GM12875 (cell line): ENCODE results near the gene SCUBE1.

Experiments used
- H3K4me3 ChIP-seq: one replicate; pipeline ENCODE4 v1.5.1; 2011; ENCODE audit warnings: low read depth, low read length, control low read depth
- TF ChIP-seq, protein P1 (sequence below): IDR thresholded peaks from 2 replicates; pipeline ENCODE4 v1.5.1; 2011; ENCODE audit warnings: low read depth, mild to moderate bottlenecking, control low read depth, inconsistent platforms, low read length, moderate library complexity, borderline replicate concordance; ENCODE audit not compliant: insufficient read depth

The SCUBE1 gene

GRCh38 chr22:43160497-43161126 lies 182.6 kb downstream of the SCUBE1 start:
- no peak overlapping the region for H3K4me3 ChIP-seq
- TF ChIP-seq, protein P1, sequence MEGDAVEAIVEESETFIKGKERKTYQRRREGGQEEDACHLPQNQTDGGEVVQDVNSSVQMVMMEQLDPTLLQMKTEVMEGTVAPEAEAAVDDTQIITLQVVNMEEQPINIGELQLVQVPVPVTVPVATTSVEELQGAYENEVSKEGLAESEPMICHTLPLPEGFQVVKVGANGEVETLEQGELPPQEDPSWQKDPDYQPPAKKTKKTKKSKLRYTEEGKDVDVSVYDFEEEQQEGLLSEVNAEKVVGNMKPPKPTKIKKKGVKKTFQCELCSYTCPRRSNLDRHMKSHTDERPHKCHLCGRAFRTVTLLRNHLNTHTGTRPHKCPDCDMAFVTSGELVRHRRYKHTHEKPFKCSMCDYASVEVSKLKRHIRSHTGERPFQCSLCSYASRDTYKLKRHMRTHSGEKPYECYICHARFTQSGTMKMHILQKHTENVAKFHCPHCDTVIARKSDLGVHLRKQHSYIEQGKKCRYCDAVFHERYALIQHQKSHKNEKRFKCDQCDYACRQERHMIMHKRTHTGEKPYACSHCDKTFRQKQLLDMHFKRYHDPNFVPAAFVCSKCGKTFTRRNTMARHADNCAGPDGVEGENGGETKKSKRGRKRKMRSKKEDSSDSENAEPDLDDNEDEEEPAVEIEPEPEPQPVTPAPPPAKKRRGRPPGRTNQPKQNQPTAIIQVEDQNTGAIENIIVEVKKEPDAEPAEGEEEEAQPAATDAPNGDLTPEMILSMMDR, result no peak

GRCh38 chr22:43159484-43160178 lies 183.5 kb downstream of the SCUBE1 start:
- H3K4me3 ChIP-seq, result no peak overlapping the region
- TF ChIP-seq, protein P1, result peak; percentile 46

DNA sequence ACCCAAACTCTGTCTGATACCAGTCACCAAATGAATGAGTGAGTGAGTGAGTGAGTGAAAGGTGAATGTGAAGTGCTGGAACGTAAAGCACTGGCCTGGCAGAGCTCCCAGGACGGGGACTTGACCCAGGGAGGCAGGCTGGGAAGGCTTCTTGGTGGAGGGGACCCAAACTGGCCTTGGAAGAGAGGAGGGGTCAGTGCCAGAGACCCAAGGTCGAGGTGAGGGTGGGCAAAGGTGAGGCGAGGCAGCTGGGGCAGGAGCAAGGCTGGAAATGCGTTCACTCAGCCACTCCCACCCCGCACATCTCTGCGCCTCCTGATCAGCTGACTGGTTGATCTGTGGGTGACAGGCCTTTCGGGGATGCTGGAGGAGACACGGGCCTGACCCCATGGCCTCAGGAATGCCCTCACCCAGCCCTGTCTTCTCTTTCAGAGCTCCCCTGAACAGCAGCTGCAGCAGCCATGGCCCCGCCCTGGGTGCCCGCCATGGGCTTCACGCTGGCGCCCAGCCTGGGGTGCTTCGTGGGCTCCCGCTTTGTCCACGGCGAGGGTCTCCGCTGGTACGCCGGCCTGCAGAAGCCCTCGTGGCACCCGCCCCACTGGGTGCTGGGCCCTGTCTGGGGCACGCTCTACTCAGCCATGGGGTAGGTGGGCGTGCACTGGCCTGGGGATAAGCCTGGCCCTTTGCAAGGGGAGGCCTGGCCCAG lies 184.2 kb downstream of the SCUBE1 start:
- TF ChIP-seq, protein P1, result no peak
- H3K4me3 ChIP-seq, result no peak overlapping the region

DNA sequence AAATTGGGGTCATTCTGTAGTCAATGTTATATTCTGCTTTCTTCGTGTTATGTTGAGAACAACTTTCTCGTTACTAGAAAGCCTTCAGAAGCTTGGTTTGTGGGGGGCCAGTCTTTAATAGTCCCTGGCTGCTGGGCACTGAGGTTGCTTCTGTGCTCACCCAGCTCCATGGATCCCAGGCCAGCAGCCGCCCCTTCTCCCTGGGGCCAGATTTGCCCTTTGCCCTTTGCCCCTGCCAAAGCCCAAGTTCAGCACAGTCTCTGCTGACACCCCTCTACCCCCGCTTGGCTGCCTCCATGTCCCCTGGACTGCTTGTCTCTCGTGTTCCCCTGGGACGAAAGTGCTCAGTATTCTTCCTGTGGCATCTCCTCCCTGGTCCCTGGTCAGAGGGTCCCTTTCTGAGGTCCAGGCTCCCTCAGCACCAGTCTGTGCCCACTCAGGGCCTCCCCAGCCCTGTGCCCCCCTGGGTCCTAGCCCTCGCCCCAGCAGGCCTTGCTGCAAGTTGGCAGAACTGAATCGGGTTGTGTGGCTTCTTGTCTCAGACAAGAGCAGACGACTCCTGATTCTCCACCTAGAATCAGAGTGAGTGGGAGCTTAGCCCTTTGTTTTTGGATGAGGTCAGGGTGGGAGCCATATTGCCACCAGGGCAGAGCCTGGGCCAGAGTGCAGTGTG lies 185.2 kb downstream of the SCUBE1 start:
- TF ChIP-seq, protein P1, result no peak
- no peak overlapping the region for H3K4me3 ChIP-seq

DNA sequence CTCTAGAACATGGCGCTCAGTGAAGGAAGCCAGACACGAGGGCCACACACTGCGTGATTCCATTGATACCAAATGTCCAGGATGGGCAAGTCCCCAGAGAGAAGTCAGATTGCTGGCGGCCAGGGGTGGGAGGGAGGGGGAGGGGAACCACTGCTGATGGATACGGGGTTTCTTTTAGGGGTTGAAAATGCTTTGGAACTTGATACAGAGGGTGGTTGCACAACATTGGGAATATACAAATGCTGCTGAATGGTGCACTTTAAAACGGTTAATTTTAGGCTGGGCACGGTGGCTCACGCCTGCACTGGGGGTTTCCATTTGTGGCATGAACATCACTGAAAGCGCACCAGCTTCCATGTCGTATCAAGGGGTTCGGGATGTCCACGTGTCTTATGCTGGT lies 186.8 kb downstream of the SCUBE1 start:
- H3K4me3 ChIP-seq, result no peak overlapping the region
- TF ChIP-seq, protein P1, result no peak

DNA sequence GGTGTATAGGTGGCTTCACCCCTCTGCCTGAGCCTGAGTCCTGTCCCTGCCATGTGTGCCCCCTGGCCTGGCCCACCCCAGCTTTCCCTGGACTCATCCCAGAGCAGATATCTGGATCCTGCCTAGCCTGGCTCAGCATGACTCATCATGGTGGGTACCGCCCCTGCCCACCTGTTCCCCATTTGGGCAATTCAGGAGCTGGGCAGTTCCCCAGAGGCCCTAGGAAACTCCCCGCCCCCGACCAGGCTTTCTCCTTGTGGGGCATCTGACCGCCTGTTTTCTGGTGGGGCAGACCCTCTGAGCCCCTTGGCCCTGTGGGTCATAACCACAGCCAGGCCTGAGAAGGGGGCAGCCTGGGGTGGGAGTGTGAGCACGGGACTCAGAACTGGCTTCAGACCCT lies 187.4 kb downstream of the SCUBE1 start:
- H3K4me3 ChIP-seq, result no peak overlapping the region
- TF ChIP-seq, protein P1, result no peak
